ENCODE data around the gene TTC39C.
"Not testable (repeated sequence)": the region's sequence is repeated elsewhere in the genome, so short reads cannot be mapped to it uniquely, and the experiment has no call there.

The TTC39C gene

DNA sequence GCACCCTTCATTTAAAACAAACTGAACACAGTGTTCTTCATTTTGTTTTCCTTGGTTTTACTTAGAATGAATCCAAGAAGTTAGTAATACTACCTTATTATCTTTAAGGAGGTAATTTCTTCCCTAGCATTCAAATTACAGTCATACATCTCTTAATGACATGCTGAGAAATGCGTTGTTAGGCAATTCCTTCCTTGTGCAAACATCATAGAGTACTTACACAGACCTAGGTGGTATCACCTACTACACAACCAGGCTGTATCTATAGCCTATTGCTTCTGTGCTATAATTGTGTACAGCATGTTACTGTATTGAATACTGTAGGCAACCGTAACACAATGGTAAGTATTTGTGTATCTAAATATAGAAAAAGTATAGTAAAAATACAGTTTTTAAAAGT is 115.9 kb downstream of the TTC39C start:
- TF ChIP-seq, protein P1, sequence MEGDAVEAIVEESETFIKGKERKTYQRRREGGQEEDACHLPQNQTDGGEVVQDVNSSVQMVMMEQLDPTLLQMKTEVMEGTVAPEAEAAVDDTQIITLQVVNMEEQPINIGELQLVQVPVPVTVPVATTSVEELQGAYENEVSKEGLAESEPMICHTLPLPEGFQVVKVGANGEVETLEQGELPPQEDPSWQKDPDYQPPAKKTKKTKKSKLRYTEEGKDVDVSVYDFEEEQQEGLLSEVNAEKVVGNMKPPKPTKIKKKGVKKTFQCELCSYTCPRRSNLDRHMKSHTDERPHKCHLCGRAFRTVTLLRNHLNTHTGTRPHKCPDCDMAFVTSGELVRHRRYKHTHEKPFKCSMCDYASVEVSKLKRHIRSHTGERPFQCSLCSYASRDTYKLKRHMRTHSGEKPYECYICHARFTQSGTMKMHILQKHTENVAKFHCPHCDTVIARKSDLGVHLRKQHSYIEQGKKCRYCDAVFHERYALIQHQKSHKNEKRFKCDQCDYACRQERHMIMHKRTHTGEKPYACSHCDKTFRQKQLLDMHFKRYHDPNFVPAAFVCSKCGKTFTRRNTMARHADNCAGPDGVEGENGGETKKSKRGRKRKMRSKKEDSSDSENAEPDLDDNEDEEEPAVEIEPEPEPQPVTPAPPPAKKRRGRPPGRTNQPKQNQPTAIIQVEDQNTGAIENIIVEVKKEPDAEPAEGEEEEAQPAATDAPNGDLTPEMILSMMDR (IDR thresholded peaks at IDR 0.05; ENCODE audit: control insufficient read depth, insufficient read depth, low read depth, low read length, missing control alignments), result no peak
- no peak for DNase-seq (ENCODE audit: low read depth)
- no peak overlapping the region for H3K4me3 ChIP-seq (ENCODE audit: control insufficient read depth, low read depth, low read length)

DNA sequence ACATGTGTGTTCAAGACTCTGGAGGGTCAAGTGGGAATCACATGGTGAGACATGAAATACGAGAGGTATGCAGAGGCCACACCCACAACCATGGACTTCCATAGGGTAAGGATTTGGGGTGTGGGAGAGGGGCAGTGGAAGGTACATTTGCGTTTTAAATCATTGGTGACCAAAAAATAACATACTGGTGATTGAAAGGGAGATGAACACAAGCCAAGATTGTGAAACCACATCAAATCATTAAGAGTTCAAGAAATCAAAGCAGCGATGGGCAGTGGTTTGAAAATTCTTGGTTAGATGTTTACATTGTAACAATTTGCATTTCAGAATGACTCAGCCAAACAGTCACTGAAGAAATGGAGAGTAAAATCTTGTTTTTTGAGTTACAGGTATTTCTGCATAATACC is 122.4 kb downstream of the TTC39C start:
- no peak overlapping the region for H3K4me3 ChIP-seq (ENCODE audit: control insufficient read depth, low read depth, low read length)
- no peak for DNase-seq (ENCODE audit: low read depth)
- TF ChIP-seq, protein P1 (IDR thresholded peaks at IDR 0.05; ENCODE audit: control insufficient read depth, insufficient read depth, low read depth, low read length, missing control alignments), result no peak

DNA sequence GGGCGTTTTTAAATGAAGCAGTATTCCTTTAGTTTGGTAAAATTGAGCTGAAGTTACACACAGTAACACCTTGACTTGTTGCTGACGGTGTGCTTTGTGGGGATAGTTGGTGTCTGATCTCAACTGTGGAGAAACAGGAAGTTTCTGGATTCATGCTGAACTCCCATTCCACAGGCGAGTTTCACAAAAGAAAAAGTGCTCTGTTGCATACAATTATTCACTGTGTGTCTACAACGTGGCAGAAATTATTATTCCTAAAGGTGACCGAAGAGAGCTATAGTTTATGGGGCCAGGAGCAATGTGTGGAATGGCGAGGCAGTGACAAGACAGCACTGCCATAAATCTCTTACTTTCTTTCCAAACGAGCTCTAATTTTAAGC is 123.8 kb downstream of the TTC39C start:
- H3K4me3 ChIP-seq (ENCODE audit: control insufficient read depth, low read depth, low read length), result peak overlapping the region; percentile 50

DNA sequence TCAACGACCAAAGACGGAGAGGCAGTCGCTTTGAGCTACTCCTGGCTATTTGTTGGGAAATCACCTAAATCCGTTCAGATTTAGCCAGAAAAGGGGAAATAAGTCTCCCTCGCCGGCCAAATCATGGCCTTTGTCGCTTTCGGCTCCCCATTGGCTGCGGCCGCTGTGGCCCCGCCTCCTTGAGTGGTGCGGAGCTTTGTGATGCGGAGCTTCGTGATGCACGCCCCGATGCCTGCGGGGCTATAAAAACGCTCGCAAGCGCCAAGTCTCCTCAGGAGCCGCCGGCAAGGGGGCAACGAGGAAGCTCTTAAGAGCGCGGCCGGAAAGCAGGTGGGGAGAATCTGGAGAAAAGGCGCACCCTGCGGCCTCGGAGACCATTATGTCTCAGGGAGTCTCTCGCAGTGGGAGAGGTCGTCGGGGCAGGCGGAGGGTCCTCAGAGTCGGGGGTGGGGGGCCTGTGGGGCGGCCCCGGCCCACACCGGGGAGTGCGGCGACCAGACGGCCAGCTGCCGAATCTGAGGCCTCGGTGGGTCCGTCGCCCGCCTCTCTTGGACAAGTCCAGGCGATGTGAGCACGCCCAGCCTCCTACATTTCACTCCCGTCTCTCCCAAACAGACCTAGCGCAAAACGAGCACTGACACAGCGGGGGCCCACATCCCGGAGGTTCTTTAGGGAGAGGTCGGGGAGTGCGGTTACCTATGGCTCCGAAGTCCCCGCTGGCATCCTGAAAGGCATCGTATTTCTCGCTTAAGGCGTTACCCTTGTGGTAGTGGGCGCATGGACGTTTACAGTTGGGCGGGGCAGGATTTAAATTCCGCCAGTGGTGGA is 124.4 kb downstream of the TTC39C start, which contains the start of gene CABYR:
Gene CABYR (plus strand): TSS at position 274 of the 828 bp plus-strand sequence. CDS start 4,053 bp downstream, outside the sequence.
- DNase-seq (ENCODE audit: low read depth), result peak; percentile 65
- TF ChIP-seq, protein P1 (IDR thresholded peaks at IDR 0.05; ENCODE audit: control insufficient read depth, insufficient read depth, low read depth, low read length, missing control alignments), result no peak
- peak within 1 kb of the TSS; percentile 50 for H3K4me3 ChIP-seq (ENCODE audit: control insufficient read depth, low read depth, low read length)

More for the DNA sequence above, 123.8 kb downstream of the TTC39C start:
- TF ChIP-seq, protein P1 (IDR thresholded peaks at IDR 0.05; ENCODE audit: control insufficient read depth, insufficient read depth, low read depth, low read length, missing control alignments), result no peak
- DNase-seq (ENCODE audit: low read depth), result no peak

DNA sequence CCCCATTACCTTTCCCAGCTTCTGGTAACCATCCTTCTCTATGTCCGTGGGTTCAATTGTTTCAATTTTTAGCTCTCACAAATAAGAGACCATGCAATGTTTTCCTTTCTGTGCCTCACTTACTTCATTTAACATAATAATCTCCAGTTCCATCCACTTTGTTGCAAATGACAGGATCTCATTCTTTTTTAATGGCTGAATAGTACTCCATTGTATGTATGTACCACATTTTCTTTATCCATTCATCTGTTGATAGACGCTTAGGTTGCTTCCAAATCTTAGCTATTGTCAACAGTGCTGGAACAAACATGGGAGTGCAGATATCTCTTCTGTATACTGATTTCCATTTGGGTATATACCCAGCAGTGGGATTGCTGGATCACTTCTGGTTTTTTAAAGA is 126.1 kb downstream of the TTC39C start:
- TF ChIP-seq, protein P1 (IDR thresholded peaks at IDR 0.05; ENCODE audit: control insufficient read depth, insufficient read depth, low read depth, low read length, missing control alignments), result no peak

DNA sequence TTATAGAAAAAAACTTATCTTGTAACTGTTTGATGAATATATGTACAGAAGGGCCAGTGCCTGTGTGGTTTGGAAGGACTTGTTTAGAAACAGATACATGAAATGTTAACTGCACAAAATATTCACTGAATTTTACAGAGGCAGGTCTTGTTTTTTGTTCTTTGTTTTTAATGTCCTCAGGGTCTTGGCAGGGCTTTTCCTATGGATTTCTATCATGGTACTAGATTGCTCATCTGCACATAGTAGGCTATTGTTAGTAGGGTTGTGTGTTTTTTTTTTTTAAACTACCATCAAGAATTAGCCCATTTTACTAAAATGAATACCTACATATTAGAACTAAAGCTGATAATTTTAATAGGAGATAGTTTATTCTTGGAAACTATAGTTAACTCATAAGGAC is 127.8 kb downstream of the TTC39C start:
- no peak for DNase-seq (ENCODE audit: low read depth)
- TF ChIP-seq, protein P1 (IDR thresholded peaks at IDR 0.05; ENCODE audit: control insufficient read depth, insufficient read depth, low read depth, low read length, missing control alignments), result no peak
- H3K4me3 ChIP-seq (ENCODE audit: control insufficient read depth, low read depth, low read length), result no peak overlapping the region

More for the DNA sequence above, 126.1 kb downstream of the TTC39C start:
- no peak overlapping the region for H3K4me3 ChIP-seq (ENCODE audit: control insufficient read depth, low read depth, low read length)
- no peak for DNase-seq (ENCODE audit: low read depth)

DNA sequence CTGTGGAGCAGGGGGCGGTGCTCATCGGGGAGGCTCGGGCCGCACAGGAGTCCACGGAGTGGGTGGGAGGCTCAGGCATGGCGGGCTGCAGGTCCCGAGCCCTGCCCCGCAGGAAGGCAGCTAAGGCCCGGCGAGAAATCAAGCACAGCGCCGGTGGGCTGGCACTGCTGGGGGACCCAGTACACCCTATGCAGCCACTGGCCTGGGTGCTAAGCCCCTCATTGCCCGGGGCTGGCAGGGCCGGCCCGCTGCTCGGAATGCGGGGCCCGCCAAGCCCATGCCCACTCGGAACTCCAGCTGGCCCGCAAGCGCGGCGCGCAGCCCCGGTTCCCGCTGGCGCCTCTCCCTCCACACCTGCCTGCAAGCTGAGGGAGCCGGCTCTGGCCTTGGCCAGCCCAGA is 135.0 kb downstream of the TTC39C start:
- not testable (repeated sequence) for DNase-seq (ENCODE audit: low read depth); H3K4me3 ChIP-seq (ENCODE audit: control insufficient read depth, low read depth, low read length)
